ENCODE data around the gene SEC23A. TPM values are rescaled to one million over a fixed set of nuclear protein-coding genes. Genes with fewer than 3 reads are reported as not detected.

Gene SEC23A
- total and polyA plus RNA-seq, 2 of the 13 experiments (the other 11 are each of a cell fraction or from before 2014, with no cell fraction given) = 403 to 887 TPM

- TF ChIP-seq SOX6 (IDR thresholded peaks at IDR 0.05) = no peak
- TF ChIP-seq SOX6 (CRISPR knock-in tag; IDR thresholded peaks at IDR 0.05) = no peak
- TF ChIP-seq ZNF142 (CRISPR knock-in tag; IDR thresholded peaks at IDR 0.05) = no peak
- TF ChIP-seq IRX3 (CRISPR knock-in tag; IDR thresholded peaks at IDR 0.05; ENCODE audit: borderline replicate concordance, low read depth) = no peak
- no peak for TF ChIP-seq FOXA3 (CRISPR knock-in tag; IDR thresholded peaks at IDR 0.05)
- no peak for TF ChIP-seq CREM (IDR thresholded peaks at IDR 0.05)
- no peak for TF ChIP-seq CREM (CRISPR knock-in tag; IDR thresholded peaks at IDR 0.05)
- TF ChIP-seq NR2F2 (IDR thresholded peaks at IDR 0.05; ENCODE audit: borderline replicate concordance, low read depth) = no peak
- TF ChIP-seq NCOA5 (CRISPR knock-in tag; IDR thresholded peaks at IDR 0.05) = no peak
- no peak for TF ChIP-seq NR3C1 (CRISPR knock-in tag; IDR thresholded peaks at IDR 0.05)
- no peak for TF ChIP-seq ZNF274 (CRISPR knock-in tag; IDR thresholded peaks at IDR 0.05)
- peak; percentile 90 for TF ChIP-seq RBM22 (optimal IDR thresholded peaks at IDR 0.05; ENCODE audit: low read length)
- no peak for TF ChIP-seq HNF4A (CRISPR knock-in tag; IDR thresholded peaks at IDR 0.05)
- peak; percentile 81 for TF ChIP-seq STAG1 (CRISPR knock-in tag; IDR thresholded peaks at IDR 0.05)
- no peak for TF ChIP-seq HCFC1 (IDR thresholded peaks at IDR 0.05; ENCODE audit: low read depth, low read length)
- no peak for TF ChIP-seq PRPF4 (IDR thresholded peaks at IDR 0.05; ENCODE audit: low read depth, low read length, poor library complexity, severe bottlenecking)
- no peak for TF ChIP-seq ZC3H13 (CRISPR knock-in tag; IDR thresholded peaks at IDR 0.05)
- no peak for TF ChIP-seq WIZ (CRISPR knock-in tag; IDR thresholded peaks at IDR 0.05)
- TF ChIP-seq ZNF747 (CRISPR knock-in tag; IDR thresholded peaks at IDR 0.05; ENCODE audit: borderline replicate concordance) = no peak
- TF ChIP-seq ZNF597 (CRISPR knock-in tag; IDR thresholded peaks at IDR 0.05) = no peak
- TF ChIP-seq ZSCAN12 (CRISPR knock-in tag; IDR thresholded peaks at IDR 0.05) = 0 out of 2 replicates have a peak, but pooled peaks have one; percentile 59
- TF ChIP-seq MATR3 (CRISPR knock-in tag; IDR thresholded peaks at IDR 0.05) = no peak
- no peak for TF ChIP-seq ZNF256 (CRISPR knock-in tag; conservative IDR thresholded peaks at IDR 0.05)
- peak; percentile 75 for TF ChIP-seq CTCF (CRISPR knock-in tag; IDR thresholded peaks at IDR 0.05)
Measured at GRCh38 chr14:39034481-39035296, 68.3 kb downstream of the SEC23A start (continued).
